Middle frontal gyrus (tissue), 1 donor: Measurements from ENCODE around the gene SULF2.

Source experiments
- DNase-seq: peaks from one replicate; pipeline ENCODE4 v3.0.0-alpha.2; 2015; ENCODE audit warnings: low spot score; ENCODE audit errors: extremely low spot score

The SULF2 gene

GRCh38 chr20:47669489-47669888 is 115.8 kb downstream of the SULF2 start:
- DNase-seq: no peak

DNA sequence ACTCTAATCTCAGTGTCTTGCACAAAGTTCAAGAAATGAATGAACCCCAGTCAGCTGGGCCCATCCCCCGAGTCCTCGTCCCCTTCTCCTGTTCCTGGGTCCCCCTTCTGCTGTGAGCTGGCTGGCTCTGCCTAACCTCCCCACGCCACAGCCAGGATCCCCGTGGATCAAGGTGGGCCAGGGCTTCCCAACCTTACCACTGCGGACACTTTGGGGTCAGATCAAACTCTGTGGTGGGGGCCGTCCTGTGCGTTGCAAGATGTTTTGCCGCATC is 116.2 kb downstream of the SULF2 start:
- DNase-seq: no peak

GRCh38 chr20:47668313-47669151 is 116.7 kb downstream of the SULF2 start:
- DNase-seq: no peak

DNA sequence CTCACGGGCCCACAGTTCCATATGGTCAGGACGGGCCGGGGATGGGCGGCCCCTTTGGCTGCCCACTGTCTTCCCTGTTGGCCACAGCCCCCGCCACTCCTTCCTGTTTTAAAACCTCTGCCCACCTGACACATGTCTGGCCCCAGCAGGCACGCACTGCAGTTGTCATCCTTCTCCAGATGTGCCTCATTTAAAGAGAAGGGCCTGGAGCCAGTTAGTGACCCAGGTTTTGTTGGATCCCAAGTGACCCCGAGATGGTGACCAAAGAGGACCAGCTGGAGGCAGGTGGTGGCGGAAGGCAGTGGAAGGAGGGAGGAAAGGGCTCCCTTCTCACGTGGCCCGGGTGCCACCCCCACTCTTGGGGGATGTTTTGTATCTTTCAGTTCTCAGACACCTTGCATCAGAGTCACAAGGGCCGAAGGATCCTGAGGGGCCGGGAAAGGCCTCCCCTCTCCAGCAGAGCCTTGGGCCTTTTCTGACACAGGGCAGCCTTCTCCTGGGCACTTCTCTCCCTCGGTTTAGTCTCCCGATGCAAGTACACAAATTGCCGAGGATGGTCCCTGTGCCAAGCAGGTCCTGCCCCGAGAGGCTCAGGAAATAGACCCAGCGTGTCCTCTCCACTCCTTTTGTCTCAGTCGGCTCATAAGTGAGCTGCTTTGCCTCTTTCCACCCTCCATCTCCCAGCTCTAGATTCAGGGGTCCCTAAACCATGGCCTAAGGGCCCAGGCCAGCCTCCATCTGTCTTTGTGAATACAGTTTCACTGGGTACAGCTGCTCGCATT is 117.6 kb downstream of the SULF2 start:
- DNase-seq: no peak

- no peak for DNase-seq
Measured at GRCh38 chr20:47667086-47667485, 118.2 kb downstream of the SULF2 start.

- DNase-seq: no peak
Measured at GRCh38 chr20:47666304-47666703, 119.0 kb downstream of the SULF2 start.

- no peak for DNase-seq
Measured at GRCh38 chr20:47665221-47665991, 119.9 kb downstream of the SULF2 start.

GRCh38 chr20:47664744-47665143 is 120.5 kb downstream of the SULF2 start:
- DNase-seq: no peak

DNA sequence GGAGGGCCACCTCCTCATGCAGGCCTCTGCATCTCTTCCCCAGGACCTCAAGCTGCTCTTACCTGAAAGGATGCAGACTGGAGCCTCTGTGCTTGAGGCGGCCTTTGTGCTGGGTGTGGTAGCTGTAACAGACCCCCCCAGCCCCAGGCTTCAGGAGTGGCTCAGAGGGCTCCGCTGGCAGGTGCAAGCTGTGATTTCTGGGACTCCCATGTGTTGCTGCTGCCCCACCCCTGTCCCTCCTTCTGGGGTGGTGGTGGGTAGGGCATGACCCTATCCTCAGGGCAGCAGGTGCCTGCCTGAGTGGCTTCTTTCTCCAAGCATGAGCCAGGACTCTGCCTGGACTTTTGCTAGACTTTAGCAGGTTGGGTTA is 121.2 kb downstream of the SULF2 start:
- no peak for DNase-seq

DNA sequence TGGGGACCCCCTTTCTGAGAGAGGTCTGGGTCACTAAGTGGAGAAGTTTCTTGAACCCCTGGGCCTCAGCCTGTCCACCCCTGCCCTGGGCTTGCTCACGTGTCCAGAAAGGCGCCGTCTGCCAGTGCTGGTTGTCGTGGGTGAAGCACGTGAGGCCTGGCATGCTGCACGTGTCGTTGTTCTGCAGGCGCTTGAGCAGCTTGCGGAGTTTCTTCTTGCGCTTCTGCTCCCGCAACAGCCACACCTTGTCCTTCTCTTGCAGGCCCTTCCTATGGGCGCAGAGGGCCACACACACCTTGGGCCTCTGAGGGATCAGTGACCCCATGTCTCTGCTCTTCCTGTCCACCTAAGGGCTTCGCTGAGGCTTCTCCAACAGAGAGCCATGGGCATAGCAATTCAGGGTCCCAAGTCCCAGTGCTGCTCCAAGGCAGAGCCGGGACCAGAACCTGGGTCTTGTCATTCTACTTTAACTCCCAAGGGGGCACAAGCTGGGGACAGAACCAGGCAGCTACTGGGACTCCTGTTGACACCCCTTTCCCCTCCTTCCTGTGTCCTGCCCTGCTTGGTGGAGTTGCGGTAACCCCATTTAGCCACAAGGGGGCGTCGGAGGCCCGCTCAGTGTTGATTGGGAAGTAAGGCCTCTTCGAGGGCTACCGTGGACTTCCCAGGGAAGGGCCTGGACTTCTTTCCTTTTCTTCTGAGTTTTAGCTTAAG is 121.8 kb downstream of the SULF2 start:
- peak; percentile 36 for DNase-seq

- DNase-seq: no peak
Measured at GRCh38 chr20:47662483-47663353, 122.6 kb downstream of the SULF2 start.

DNA sequence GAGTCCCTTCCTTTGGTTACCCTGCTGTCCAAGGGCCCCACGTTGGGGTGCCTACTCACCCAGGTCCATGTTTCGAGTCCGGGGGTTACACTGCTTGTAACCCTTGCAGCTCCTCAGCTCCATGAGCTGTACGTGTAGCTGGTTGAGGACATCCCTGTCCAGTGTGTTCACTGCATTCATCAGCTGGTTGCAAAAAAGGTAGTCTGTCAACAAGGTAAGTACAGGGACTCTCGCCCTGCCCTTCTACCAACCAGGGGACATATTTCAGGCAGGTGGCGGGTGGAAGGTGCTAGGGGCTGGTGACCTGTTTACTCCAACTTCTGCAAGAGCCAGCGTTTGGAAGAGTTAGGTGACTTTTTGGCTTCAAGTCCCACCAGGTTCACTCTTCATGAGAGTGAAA is 123.6 kb downstream of the SULF2 start:
- no peak for DNase-seq

- no peak for DNase-seq
Measured at GRCh38 chr20:47660983-47661700, 124.1 kb downstream of the SULF2 start.

- DNase-seq: no peak
Measured at GRCh38 chr20:47660602-47660905, 124.7 kb downstream of the SULF2 start.

GRCh38 chr20:47659904-47660601 is 125.2 kb downstream of the SULF2 start:
- no peak for DNase-seq

GRCh38 chr20:47656318-47656717 is 129.0 kb downstream of the SULF2 start:
- no peak for DNase-seq

GRCh38 chr20:47655635-47656034 is 129.6 kb downstream of the SULF2 start:
- DNase-seq: no peak

DNA sequence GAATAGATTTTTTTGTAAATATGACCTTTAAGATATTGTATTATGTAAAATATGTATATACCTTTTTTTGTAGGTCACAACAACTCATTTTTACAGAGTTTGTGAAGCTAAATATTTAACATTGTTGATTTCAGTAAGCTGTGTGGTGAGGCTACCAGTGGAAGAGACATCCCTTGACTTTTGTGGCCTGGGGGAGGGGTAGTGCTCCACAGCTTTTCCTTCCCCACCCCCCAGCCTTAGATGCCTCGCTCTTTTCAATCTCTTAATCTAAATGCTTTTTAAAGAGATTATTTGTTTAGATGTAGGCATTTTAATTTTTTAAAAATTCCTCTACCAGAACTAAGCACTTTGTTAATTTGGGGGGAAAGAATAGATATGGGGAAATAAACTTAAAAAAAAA is 130.9 kb downstream of the SULF2 start:
- no peak for DNase-seq

DNA sequence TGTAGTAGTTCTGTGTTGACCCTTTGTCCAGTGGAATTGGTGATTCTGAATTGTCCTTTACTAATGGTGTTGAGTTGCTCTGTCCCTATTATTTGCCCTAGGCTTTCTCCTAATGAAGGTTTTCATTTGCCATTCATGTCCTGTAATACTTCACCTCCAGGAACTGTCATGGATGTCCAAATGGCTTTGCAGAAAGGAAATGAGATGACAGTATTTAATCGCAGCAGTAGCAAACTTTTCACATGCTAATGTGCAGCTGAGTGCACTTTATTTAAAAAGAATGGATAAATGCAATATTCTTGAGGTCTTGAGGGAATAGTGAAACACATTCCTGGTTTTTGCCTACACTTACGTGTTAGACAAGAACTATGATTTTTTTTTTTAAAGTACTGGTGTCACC is 131.4 kb downstream of the SULF2 start:
- no peak for DNase-seq

GRCh38 chr20:47652794-47653193 is 132.5 kb downstream of the SULF2 start:
- no peak for DNase-seq
